Cardiac muscle cell (in vitro differentiated cells and primary cell): ENCODE results near the gene LRIT1. TPM values are rescaled to one million over a fixed set of nuclear protein-coding genes. Genes with fewer than 3 reads are reported as not detected.

Source experiments
- DNase-seq, 2 donors: peaks; one replicate each; pipeline versions ENCODE4 v3.0.0 to v3.0.0-alpha.2; 2010 to 2017; ENCODE audit warnings: low read depth in 1 of 2, low spot score in 1 of 2
- H3K27ac ChIP-seq: fragments of 200-600 bp; sonication (generic); 2 replicates; pipeline ENCODE4 v1.5.1; 2016
- H3K27me3 ChIP-seq: fragments of 200-600 bp; sonication (generic); 2 replicates; pipeline ENCODE4 v1.6.0; 2016; ENCODE audit warnings: control low read depth
- H3K36me3 ChIP-seq: fragments of 200-600 bp; sonication (generic); 2 replicates; pipeline ENCODE4 v1.5.1; 2016; ENCODE audit warnings: control low read depth
- H3K4me1 ChIP-seq: fragments of 200-600 bp; sonication (generic); 2 replicates; pipeline ENCODE4 v1.8.1; 2017; ENCODE audit warnings: low read depth, mild to moderate bottlenecking, mixed run types
- H3K4me3 ChIP-seq: fragments of 200-600 bp; sonication (generic); 2 replicates; pipeline ENCODE4 v1.5.1; 2016; ENCODE audit warnings: mild to moderate bottlenecking
- H3K9me3 ChIP-seq: fragments of 200-600 bp; sonication (generic); 2 replicates; pipeline ENCODE4 v1.5.1; 2017; ENCODE audit warnings: low read depth, mild to moderate bottlenecking, control low read depth
- polyA plus RNA-seq: library from polyadenylated mRNA; unstranded; fragments of >200 nt; fragmentation: Nextera tagmentation; extraction: Ambion mirVana; gene quantifications from 2 replicates; pipeline ENCODE4 v1.2.1, GENCODE V29; 2016
- total RNA-seq: library from RNA; depleted of rRNA; stranded (reverse); fragments of >200 nt; gene quantifications from 2 replicates; pipeline ENCODE4 v1.2.3, GENCODE V29; 2016
- TF ChIP-seq, protein P1 (sequence below): IDR thresholded peaks from 2 replicates; pipeline ENCODE4 v1.5.1; 2012; ENCODE audit warnings: low read depth, mild to moderate bottlenecking, low read length

LRIT1 gene
- total and polyA plus RNA-seq, 2 experiments from 2014 or later: not detected

DNA sequence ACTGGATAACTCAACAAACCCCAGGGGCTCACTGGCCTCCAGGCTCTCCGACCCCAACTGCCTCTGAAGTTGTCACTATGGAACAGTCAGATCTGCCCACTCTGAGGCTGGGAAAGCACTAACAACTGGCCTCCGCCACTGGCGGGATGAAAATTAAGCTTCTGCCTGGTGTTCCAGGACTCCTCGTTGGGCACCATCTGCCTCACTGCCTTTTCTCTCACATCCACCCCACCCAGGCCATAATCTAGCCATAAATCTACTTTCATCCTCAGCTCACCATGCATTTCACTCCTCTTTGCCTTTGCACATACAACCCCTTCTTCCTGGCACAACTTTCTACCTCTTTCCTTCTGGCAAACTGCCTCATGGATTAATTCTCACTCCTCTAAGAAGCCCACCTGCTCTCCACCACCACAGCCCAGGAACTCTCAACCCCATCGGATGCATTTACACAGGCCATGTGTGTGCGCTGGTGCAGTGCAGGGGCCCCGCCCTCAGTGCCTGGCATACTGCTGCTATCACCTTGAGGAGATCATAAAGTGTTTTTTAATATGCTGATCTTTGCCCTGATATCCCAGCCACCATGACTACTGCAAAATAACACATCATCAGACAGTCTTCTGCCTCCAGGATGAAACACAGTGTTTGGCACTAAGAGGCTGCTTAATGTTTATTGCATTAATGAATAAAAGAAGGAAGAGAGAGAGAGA is 43.0 kb downstream of the LRIT1 start:
- Histone ChIP-seq H3K27ac (no peak overlapping the region), H3K27me3 (peaks cover 58% of the 10 kb centered on the region), H3K9me3 (no peaks in the 10 kb centered on the region), H3K36me3 (no peaks in the 10 kb centered on the region), H3K4me3 (no peak overlapping the region), H3K4me1 (no peaks in the 10 kb centered on the region)
- TF ChIP-seq, protein P1, sequence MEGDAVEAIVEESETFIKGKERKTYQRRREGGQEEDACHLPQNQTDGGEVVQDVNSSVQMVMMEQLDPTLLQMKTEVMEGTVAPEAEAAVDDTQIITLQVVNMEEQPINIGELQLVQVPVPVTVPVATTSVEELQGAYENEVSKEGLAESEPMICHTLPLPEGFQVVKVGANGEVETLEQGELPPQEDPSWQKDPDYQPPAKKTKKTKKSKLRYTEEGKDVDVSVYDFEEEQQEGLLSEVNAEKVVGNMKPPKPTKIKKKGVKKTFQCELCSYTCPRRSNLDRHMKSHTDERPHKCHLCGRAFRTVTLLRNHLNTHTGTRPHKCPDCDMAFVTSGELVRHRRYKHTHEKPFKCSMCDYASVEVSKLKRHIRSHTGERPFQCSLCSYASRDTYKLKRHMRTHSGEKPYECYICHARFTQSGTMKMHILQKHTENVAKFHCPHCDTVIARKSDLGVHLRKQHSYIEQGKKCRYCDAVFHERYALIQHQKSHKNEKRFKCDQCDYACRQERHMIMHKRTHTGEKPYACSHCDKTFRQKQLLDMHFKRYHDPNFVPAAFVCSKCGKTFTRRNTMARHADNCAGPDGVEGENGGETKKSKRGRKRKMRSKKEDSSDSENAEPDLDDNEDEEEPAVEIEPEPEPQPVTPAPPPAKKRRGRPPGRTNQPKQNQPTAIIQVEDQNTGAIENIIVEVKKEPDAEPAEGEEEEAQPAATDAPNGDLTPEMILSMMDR: no peak
- no peak for DNase-seq

DNA sequence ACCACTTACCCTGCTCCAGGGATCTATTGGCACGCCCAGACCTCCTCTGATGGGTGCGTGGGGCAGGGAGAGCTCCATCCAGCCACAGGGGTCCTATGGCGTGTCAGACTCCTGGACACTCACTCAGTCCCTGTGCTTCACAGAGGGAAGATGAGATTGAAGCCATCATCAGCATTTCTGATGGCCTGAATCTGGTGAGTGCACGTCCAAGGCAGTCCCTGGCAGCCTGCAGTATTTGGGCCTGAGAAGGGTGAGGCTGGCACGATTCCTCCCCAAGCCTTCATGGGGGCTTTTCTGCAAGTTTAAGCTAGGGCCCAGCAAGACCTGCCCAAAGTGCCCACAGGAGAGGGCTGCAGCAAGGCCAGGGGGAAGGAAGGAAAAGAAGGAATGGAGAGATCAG is 43.7 kb downstream of the LRIT1 start:
- no peak overlapping the region for H3K27ac ChIP-seq
- no peak overlapping the region for H3K4me3 ChIP-seq
- TF ChIP-seq, protein P1: no peak
- DNase-seq: no peak
- H3K9me3 ChIP-seq: no peaks in the 10 kb centered on the region
- H3K27me3 ChIP-seq: peaks cover 65% of the 10 kb centered on the region
- no peaks in the 10 kb centered on the region for H3K4me1 ChIP-seq
- H3K36me3 ChIP-seq: no peaks in the 10 kb centered on the region

DNA sequence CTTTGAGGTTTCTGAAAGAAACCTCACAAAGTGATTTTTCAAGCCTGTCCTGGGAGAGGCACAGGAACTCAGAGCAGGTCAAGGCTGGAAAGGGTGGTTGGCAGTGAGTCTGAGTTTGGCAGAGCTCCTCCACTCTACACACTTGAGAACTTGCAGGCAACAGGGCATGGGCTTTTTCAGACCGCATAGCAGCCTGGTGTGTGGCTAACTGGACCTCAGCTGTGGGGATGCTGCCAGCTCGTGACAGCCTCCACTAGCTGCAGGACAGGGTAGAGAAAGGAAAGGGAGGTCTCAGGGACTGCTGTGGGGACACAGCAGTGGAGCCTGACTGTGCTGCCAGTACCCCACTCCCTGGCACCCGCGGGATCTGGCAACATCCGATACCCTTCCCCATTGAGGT is 44.4 kb downstream of the LRIT1 start:
- H3K27ac ChIP-seq: no peak overlapping the region
- DNase-seq: no peak
- TF ChIP-seq, protein P1: no peak
- no peaks in the 10 kb centered on the region for H3K4me1 ChIP-seq
- H3K36me3 ChIP-seq: no peaks in the 10 kb centered on the region
- H3K27me3 ChIP-seq: peaks cover 72% of the 10 kb centered on the region
- no peak overlapping the region for H3K4me3 ChIP-seq
- no peaks in the 10 kb centered on the region for H3K9me3 ChIP-seq

DNA sequence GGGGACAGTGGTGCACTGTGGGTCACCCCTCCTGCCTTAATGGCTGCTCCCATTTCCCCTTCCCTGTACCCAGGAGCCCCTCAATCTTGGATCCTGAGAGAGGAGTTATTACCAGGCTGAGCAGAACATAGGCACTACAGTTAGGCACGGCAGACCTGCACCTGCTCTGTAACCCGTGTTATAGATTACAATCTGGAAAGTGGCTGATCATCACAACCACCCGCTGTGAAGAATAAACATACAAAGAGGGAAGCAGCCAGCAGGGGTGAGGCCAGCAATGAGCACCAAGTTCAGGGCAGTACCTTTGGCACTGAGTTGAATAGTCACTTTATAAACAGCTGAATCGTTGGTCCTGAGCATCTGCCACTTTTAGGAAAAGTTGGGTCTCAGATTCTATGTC is 45.3 kb downstream of the LRIT1 start:
- Histone ChIP-seq H3K4me1 (no peaks in the 10 kb centered on the region), H3K36me3 (no peaks in the 10 kb centered on the region), H3K9me3 (no peaks in the 10 kb centered on the region), H3K27me3 (peaks cover 80% of the 10 kb centered on the region), H3K27ac (no peak overlapping the region), H3K4me3 (no peak overlapping the region)
- DNase-seq: no peak
- TF ChIP-seq, protein P1: no peak

DNA sequence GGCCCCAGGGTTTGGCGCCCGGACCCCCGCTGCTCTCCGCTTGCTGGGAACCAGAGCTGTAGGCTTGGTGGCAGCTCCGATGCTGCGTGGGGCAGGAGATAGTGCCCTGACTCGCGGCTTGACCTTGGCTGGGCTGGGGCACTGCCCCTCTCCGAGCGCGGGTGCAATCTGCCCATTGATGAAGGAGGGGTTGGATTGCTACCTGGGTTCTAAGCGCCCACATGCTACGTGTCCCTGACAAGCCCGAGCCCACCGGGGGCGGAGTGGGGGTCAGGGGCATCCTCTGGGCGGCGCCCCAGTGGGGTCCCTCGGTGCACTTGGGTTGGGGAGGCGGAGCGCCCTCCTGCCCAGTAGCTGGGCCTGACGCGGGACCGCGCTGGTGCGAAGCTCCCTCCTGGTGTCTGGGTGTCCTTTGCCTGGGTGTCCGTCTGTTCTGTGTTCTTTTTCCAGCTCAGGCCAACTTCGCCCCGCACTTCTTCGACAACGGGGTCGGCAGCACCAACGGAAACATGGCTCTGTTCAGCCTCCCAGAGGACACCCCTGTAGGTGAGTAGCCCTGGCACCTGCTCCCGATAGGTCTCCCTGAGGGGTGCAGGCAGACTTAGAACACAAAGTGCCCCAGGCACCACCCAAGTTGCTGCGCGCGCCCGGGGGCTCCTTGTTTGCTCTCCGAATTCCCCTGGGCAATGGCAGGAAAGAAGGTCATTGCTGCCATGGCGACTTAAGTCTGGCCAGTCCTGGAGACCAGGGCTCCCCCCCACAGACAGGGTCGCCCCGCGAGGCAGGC is 46.1 kb downstream of the LRIT1 start:
- no peak for DNase-seq

More for the DNA sequence above, 46.1 kb downstream of the LRIT1 start:
- Histone ChIP-seq H3K4me3 (peak overlapping the region; percentile 43), H3K27me3 (peaks cover 89% of the 10 kb centered on the region), H3K36me3 (no peaks in the 10 kb centered on the region), H3K9me3 (no peaks in the 10 kb centered on the region), H3K4me1 (no peaks in the 10 kb centered on the region), H3K27ac (no peak overlapping the region)
- TF ChIP-seq, protein P1: no peak
